Ishikawa (cell line): ENCODE data around the gene KIF19.

ENCODE experiments used
- CREB1 ChIP-seq: IDR thresholded peaks from 2 replicates; pipeline ENCODE4 v1.6.1; 2012; ENCODE audit warnings: low read depth
- EP300 ChIP-seq: IDR thresholded peaks from 2 replicates; pipeline ENCODE4 v1.6.1; 2012; ENCODE audit warnings: borderline replicate concordance
- FOXM1 ChIP-seq: IDR thresholded peaks from 2 replicates; pipeline ENCODE4 v1.6.1; 2012; ENCODE audit warnings: low read depth, borderline replicate concordance
- NFIC ChIP-seq: IDR thresholded peaks from 2 replicates; pipeline ENCODE4 v1.6.1; 2012
- RAD21 ChIP-seq: IDR thresholded peaks from 2 replicates; pipeline ENCODE4 v1.6.1; 2012; ENCODE audit warnings: low read depth
- TAF1 ChIP-seq: IDR thresholded peaks from 2 replicates; pipeline ENCODE4 v1.6.1; 2012; ENCODE audit warnings: low read depth, mild to moderate bottlenecking
- TCF12 ChIP-seq: IDR thresholded peaks from 2 replicates; pipeline ENCODE4 v1.6.1; 2012; ENCODE audit warnings: low read depth
- YY1 ChIP-seq: IDR thresholded peaks from 2 replicates; pipeline ENCODE4 v1.6.1; 2012; ENCODE audit warnings: low read depth
- TF ChIP-seq, protein P1 (sequence below): IDR thresholded peaks from 2 replicates; pipeline ENCODE4 v1.6.1; 2012; ENCODE audit warnings: low read depth, mild to moderate bottlenecking
- TF ChIP-seq, protein P2 (sequence below): IDR thresholded peaks from 2 replicates; pipeline ENCODE4 v1.6.1; 2012

DNA sequence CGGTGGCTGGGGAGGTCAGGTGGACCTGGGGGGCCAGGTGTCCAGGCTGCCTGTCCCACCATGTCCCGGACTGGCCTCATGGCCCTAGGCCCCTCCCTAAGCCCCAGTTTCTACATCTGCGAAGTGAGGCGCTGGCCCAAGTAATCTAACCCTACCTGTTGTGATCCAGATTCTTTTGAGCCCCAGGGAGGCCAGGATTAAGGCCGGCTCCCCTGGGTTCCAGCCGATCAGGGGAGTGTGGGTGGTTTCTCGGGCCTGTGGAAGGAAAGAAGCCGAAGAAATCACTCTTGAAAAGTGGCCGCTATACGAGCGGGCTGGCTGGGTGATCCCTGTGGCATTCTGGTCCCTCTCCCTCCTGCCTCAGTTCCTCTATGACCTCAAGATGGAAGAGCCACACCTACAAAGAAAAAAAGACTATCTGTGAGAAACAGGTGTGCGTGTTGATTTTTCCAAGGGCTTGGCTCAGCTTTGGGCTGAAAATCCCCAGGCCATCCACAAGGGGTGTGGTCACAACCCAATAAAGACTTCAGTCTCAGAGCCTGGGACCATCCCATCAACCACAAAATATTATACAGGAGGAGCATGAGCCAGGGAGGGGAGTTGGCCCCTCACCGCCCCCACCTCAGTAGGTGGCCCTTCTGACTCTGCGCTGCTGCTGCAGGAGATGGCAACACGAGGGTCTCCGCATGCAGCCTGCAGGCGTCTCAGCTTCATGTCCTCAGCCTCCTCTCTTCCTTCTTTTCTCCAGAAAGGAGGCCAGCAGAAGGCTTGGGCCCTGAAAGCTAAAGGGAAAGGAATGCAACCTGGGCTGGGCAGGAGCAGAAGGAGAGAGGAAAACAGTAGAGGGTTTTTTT lies 61.6 kb downstream of the KIF19 start:
- TF ChIP-seq TAF1, result no peak
- TF ChIP-seq, protein P1, sequence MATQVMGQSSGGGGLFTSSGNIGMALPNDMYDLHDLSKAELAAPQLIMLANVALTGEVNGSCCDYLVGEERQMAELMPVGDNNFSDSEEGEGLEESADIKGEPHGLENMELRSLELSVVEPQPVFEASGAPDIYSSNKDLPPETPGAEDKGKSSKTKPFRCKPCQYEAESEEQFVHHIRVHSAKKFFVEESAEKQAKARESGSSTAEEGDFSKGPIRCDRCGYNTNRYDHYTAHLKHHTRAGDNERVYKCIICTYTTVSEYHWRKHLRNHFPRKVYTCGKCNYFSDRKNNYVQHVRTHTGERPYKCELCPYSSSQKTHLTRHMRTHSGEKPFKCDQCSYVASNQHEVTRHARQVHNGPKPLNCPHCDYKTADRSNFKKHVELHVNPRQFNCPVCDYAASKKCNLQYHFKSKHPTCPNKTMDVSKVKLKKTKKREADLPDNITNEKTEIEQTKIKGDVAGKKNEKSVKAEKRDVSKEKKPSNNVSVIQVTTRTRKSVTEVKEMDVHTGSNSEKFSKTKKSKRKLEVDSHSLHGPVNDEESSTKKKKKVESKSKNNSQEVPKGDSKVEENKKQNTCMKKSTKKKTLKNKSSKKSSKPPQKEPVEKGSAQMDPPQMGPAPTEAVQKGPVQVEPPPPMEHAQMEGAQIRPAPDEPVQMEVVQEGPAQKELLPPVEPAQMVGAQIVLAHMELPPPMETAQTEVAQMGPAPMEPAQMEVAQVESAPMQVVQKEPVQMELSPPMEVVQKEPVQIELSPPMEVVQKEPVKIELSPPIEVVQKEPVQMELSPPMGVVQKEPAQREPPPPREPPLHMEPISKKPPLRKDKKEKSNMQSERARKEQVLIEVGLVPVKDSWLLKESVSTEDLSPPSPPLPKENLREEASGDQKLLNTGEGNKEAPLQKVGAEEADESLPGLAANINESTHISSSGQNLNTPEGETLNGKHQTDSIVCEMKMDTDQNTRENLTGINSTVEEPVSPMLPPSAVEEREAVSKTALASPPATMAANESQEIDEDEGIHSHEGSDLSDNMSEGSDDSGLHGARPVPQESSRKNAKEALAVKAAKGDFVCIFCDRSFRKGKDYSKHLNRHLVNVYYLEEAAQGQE, result no peak
- no peak for TF ChIP-seq NFIC
- TF ChIP-seq FOXM1, result no peak
- no peak for TF ChIP-seq CREB1
- TF ChIP-seq RAD21, result no peak
- no peak for TF ChIP-seq YY1
- TF ChIP-seq, protein P2, sequence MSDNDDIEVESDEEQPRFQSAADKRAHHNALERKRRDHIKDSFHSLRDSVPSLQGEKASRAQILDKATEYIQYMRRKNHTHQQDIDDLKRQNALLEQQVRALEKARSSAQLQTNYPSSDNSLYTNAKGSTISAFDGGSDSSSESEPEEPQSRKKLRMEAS, result no peak
- TF ChIP-seq EP300, result no peak
- TF ChIP-seq TCF12, result no peak
